CD4-positive, alpha-beta memory T cell (primary cell): ENCODE measurements around the gene CDC34. TPM values are rescaled to one million over a fixed set of nuclear protein-coding genes. Genes with fewer than 3 reads are reported as not detected.
A peak's percentile ranks its signal among the peaks of the same experiment; 100 is the strongest.

ENCODE experiments used
- CTCF ChIA-PET: fragments of 350-600 bp; sonication (Branson Sonifier 250); formaldehyde crosslinking; loops from one replicate; lab custom pipeline; 2021; ENCODE audit warnings: inconsistent platforms; ENCODE audit not compliant: partially characterized antibody; lab: Charles Lee
- POLR2A ChIA-PET: fragments of 350-600 bp; sonication (Branson Sonifier 250); formaldehyde crosslinking; loops from one replicate; lab custom pipeline; 2021; ENCODE audit not compliant: partially characterized antibody; lab: Charles Lee
- DNase-seq, 5 donors: peaks; one replicate each; pipeline versions ENCODE4 v3.0.0 to v3.0.0-alpha.2; 2020 to 2022; ENCODE audit warnings: mixed read lengths in 1 of 5
- H3K27ac ChIP-seq: one replicate; pipeline ENCODE4 v1.7.0; 2013; ENCODE audit warnings: low read depth, low read length
- H3K27me3 ChIP-seq: 2 replicates; pipeline ENCODE4 v1.7.0; 2013; ENCODE audit warnings: mild to moderate bottlenecking, low read length, moderate library complexity; ENCODE audit not compliant: insufficient read depth
- H3K36me3 ChIP-seq: 2 replicates; pipeline ENCODE4 v1.7.0; 2013; ENCODE audit warnings: mild to moderate bottlenecking, low read length, moderate library complexity; ENCODE audit not compliant: insufficient read depth
- H3K4me1 ChIP-seq: 2 replicates; pipeline ENCODE4 v1.7.0; 2013; ENCODE audit warnings: mild to moderate bottlenecking, low read length, moderate library complexity; ENCODE audit not compliant: insufficient read depth
- H3K4me3 ChIP-seq, 2 donors: one replicate each; pipeline ENCODE4 v1.7.0; 2013; ENCODE audit warnings: low read length in 2 of 2, mild to moderate bottlenecking in 1 of 2
- H3K9me3 ChIP-seq, 2 donors: one replicate each; pipeline ENCODE4 v1.7.0; 2013; ENCODE audit warnings: low read length in 2 of 2, control low read depth in 1 of 2; ENCODE audit not compliant: control insufficient read depth in 1 of 2
- H3K27ac Mint-ChIP-seq, 7 donors: one replicate each; pipeline ENCODE4 v1.8.0; 2020 to 2021; ENCODE audit warnings: mixed read lengths in 7 of 7, mild to moderate bottlenecking in 6 of 7, inconsistent platforms in 3 of 7, moderate library complexity in 3 of 7
- H3K27me3 Mint-ChIP-seq, 2 donors: one replicate each; pipeline ENCODE4 v1.8.0; 2020 to 2021; ENCODE audit warnings: mixed read lengths in 2 of 2
- H3K36me3 Mint-ChIP-seq, 2 donors: one replicate each; pipeline ENCODE4 v1.8.0; 2020 to 2021; ENCODE audit warnings: mixed read lengths in 2 of 2, inconsistent platforms in 1 of 2, mild to moderate bottlenecking in 1 of 2
- H3K4me1 Mint-ChIP-seq, 4 donors: one replicate each; pipeline ENCODE4 v1.8.0; 2020 to 2021; ENCODE audit warnings: mixed read lengths in 4 of 4, mild to moderate bottlenecking in 1 of 4
- H3K4me3 Mint-ChIP-seq, 8 donors: one replicate each; pipeline ENCODE4 v1.8.0; 2020 to 2021; ENCODE audit warnings: mixed read lengths in 8 of 8, mild to moderate bottlenecking in 7 of 8, moderate library complexity in 6 of 8, inconsistent platforms in 3 of 8
- H3K9me3 Mint-ChIP-seq, 8 donors: one replicate each; pipeline ENCODE4 v1.8.0; 2020 to 2021; ENCODE audit warnings: mixed read lengths in 8 of 8, mild to moderate bottlenecking in 5 of 8, inconsistent platforms in 3 of 8, moderate library complexity in 1 of 8
- intact Hi-C: fragments of 100-400 bp; cut with micrococcal nuclease; formaldehyde crosslinking; loops from one replicate; pipeline ENCODE4 v1.15.1; 2023
- polyA plus RNA-seq, 2 donors: library from polyadenylated mRNA; unstranded; fragments of 300-500 nt; fragmentation: Illumina TruSeq; gene quantifications; one replicate each; pipeline ENCODE4 v1.2.3, GENCODE V29; 2021
- total RNA-seq, 2 experiments: library from RNA; stranded (reverse); gene quantifications; one replicate each; pipeline ENCODE4 v1.2.3, GENCODE V29; 2021

The CDC34 gene
- total and polyA plus RNA-seq, 4 experiments from 2014 or later = 26.7 to 46.6 (median 44.2) TPM

GRCh38 chr19:494171-495080 is 37.1 kb upstream of the CDC34 start:
- Histone ChIP-seq H3K27ac (no peak overlapping the region), H3K4me3 (no peak overlapping the region), H3K4me1 (no peaks in the 10 kb centered on the region), H3K36me3 (no peaks in the 10 kb centered on the region), H3K9me3 (no peaks in the 10 kb centered on the region), H3K27me3 (peaks cover 12% of the 10 kb centered on the region)
- CTCF ChIA-PET = interaction anchor here (1.4 to 1.5 kb wide), 2 partner anchors 12 to 16 kb away, joined by 4 to 6 read pairs; no protein-coding TSS in a partner anchor
- Mint-ChIP-seq H3K27ac (peak overlapping the region in 1 of 7 donors; percentile 32), H3K9me3 (no peaks in the 10 kb centered on the region), H3K4me3 (no peak overlapping the region), H3K4me1 (peaks cover 2 to 11% (median 5%) of the 10 kb centered on the region in 4 donors), H3K27me3 (peaks cover 5 to 7% of the 10 kb centered on the region in 2 donors), H3K36me3 (no peaks in the 10 kb centered on the region)
- intact Hi-C loops = no loop called here
- POLR2A ChIA-PET = interaction anchor here (0.9 kb wide), 1 partner anchor 12 kb away, joined by 4 read pairs; no protein-coding TSS in a partner anchor
- peak in 1 of 5 donors; percentile 36 for DNase-seq

GRCh38 chr19:495081-495401 is 36.5 kb upstream of the CDC34 start:
- Histone ChIP-seq H3K4me3 (no peak overlapping the region), H3K4me1 (no peaks in the 10 kb centered on the region), H3K27ac (no peak overlapping the region), H3K36me3 (no peaks in the 10 kb centered on the region), H3K27me3 (peaks cover 13% of the 10 kb centered on the region), H3K9me3 (no peaks in the 10 kb centered on the region)
- no peaks in the 10 kb centered on the region for H3K9me3 Mint-ChIP-seq
- CTCF ChIA-PET = interaction anchor here (1.5 kb wide), 1 partner anchor 16 kb away, joined by 6 read pairs; no protein-coding TSS in a partner anchor
- no peaks in the 10 kb centered on the region for H3K36me3 Mint-ChIP-seq
- no peak for DNase-seq
- no peak overlapping the region for H3K4me3 Mint-ChIP-seq
- peaks cover 2 to 6% (median 5%) of the 10 kb centered on the region in 4 donors for H3K4me1 Mint-ChIP-seq
- POLR2A ChIA-PET = interaction anchor here (0.8 to 1.1 kb wide), 3 partner anchors 11 to 16 kb away, joined by 3 to 5 read pairs (median 4); no protein-coding TSS in a partner anchor
- intact Hi-C loops = no loop called here
- H3K27ac Mint-ChIP-seq = peak overlapping the region in 2 of 7 donors; percentile 65 to 69
- H3K27me3 Mint-ChIP-seq = peaks cover 6 to 7% of the 10 kb centered on the region in 2 donors

- Mint-ChIP-seq H3K4me3 (no peak overlapping the region), H3K4me1 (peaks cover 0 to 6% (median 4%) of the 10 kb centered on the region in 4 donors), H3K36me3 (no peaks in the 10 kb centered on the region), H3K27ac (peak overlapping the region in 4 of 7 donors; percentile 18 to 69 (median 44)), H3K27me3 (peaks cover 6 to 7% of the 10 kb centered on the region in 2 donors), H3K9me3 (no peaks in the 10 kb centered on the region)
- Histone ChIP-seq H3K27me3 (peaks cover 13% of the 10 kb centered on the region), H3K4me3 (no peak overlapping the region), H3K9me3 (no peaks in the 10 kb centered on the region), H3K27ac (no peak overlapping the region), H3K4me1 (no peaks in the 10 kb centered on the region), H3K36me3 (no peaks in the 10 kb centered on the region)
- ChIA-PET CTCF (interaction anchor here (1.3 to 1.5 kb wide), 2 partner anchors 11 to 15 kb away, joined by 6 to 7 read pairs; no protein-coding TSS in a partner anchor), POLR2A (interaction anchor here (0.8 to 1.1 kb wide), 3 partner anchors 11 to 15 kb away, joined by 3 to 5 read pairs (median 4); no protein-coding TSS in a partner anchor)
- DNase-seq = peak; percentile 39 to 58 (median 49)
- intact Hi-C loops = no loop called here
These were observed 36.0 kb upstream of the CDC34 start for GRCh38 chr19:495402-496111.

GRCh38 chr19:496112-496665 is 35.4 kb upstream of the CDC34 start, which contains the start of gene MADCAM1:
Gene MADCAM1, plus strand, starts transcription at chr19:496486. Its CDS starts 14 bp downstream, at chr19:496500.
- H3K4me1 ChIP-seq = no peaks in the 10 kb centered on the region
- peak within 1 kb of the TSS in 4 of 7 donors; percentile 18 to 69 (median 44) for H3K27ac Mint-ChIP-seq
- no peaks in the 10 kb centered on the region for H3K9me3 ChIP-seq
- no peak within 1 kb of the TSS for H3K4me3 ChIP-seq
- POLR2A ChIA-PET = interaction anchor here (1.1 kb wide), 1 partner anchor 14 kb away, joined by 5 read pairs; no protein-coding TSS in a partner anchor
- DNase-seq = no peak
- H3K27me3 ChIP-seq = peaks cover 13% of the 10 kb centered on the region
- intact Hi-C loops = no loop called here
- H3K36me3 ChIP-seq = no peaks in the 10 kb centered on the region
- H3K9me3 Mint-ChIP-seq = no peaks in the 10 kb centered on the region
- no peak within 1 kb of the TSS for H3K27ac ChIP-seq
- H3K36me3 Mint-ChIP-seq = no peaks in the 10 kb centered on the region
- H3K27me3 Mint-ChIP-seq = peaks cover 6 to 7% of the 10 kb centered on the region in 2 donors
- CTCF ChIA-PET = interaction anchor here (1.3 to 1.5 kb wide), 2 partner anchors 10 to 14 kb away, joined by 6 to 7 read pairs; no protein-coding TSS in a partner anchor
- peaks cover 0 to 6% (median 4%) of the 10 kb centered on the region in 4 donors for H3K4me1 Mint-ChIP-seq
- no peak within 1 kb of the TSS for H3K4me3 Mint-ChIP-seq

GRCh38 chr19:496986-497385 is 34.6 kb upstream of the CDC34 start:
- H3K4me1 ChIP-seq = no peaks in the 10 kb centered on the region
- intact Hi-C loops = no loop called here
- ChIA-PET POLR2A (no interaction called here), CTCF (no interaction called here)
- peaks cover 13% of the 10 kb centered on the region for H3K27me3 ChIP-seq
- no peak overlapping the region for H3K4me3 ChIP-seq
- Mint-ChIP-seq H3K36me3 (no peaks in the 10 kb centered on the region), H3K9me3 (no peaks in the 10 kb centered on the region), H3K27me3 (peaks cover 6 to 7% of the 10 kb centered on the region in 2 donors), H3K4me3 (no peak overlapping the region), H3K4me1 (peaks cover 0 to 6% (median 4%) of the 10 kb centered on the region in 4 donors), H3K27ac (no peak overlapping the region)
- no peak overlapping the region for H3K27ac ChIP-seq
- H3K9me3 ChIP-seq = no peaks in the 10 kb centered on the region
- peak in 1 of 5 donors; percentile 12 for DNase-seq
- no peaks in the 10 kb centered on the region for H3K36me3 ChIP-seq

- Histone ChIP-seq H3K27me3 (peaks cover 13% of the 10 kb centered on the region), H3K4me3 (no peak overlapping the region), H3K27ac (no peak overlapping the region), H3K9me3 (no peaks in the 10 kb centered on the region), H3K4me1 (no peaks in the 10 kb centered on the region), H3K36me3 (no peaks in the 10 kb centered on the region)
- Mint-ChIP-seq H3K4me3 (no peak overlapping the region), H3K27me3 (peaks cover 6 to 7% of the 10 kb centered on the region in 2 donors), H3K9me3 (no peaks in the 10 kb centered on the region), H3K36me3 (no peaks in the 10 kb centered on the region), H3K27ac (no peak overlapping the region), H3K4me1 (peaks cover 2 to 7% (median 4%) of the 10 kb centered on the region in 4 donors)
- ChIA-PET CTCF (interaction anchor here (1.0 to 1.6 kb wide), 2 partner anchors 9 to 13 kb away, joined by 3 to 8 read pairs; no protein-coding TSS in a partner anchor), POLR2A (interaction anchor here (0.8 to 1.4 kb wide), 2 partner anchors 9 kb away, joined by 4 to 11 read pairs; partner anchors contain the start of gene TPGS1)
- intact Hi-C loops = no loop called here
- peak in 1 of 5 donors; percentile 27 for DNase-seq
These were observed 34.1 kb upstream of the CDC34 start for GRCh38 chr19:497491-497868.
